DMS153 (cell line): ENCODE data around the gene GSN.

Experiments used
- DNase-seq: peaks from one replicate; lab custom pipeline; 2025; lab: John Stamatoyannopoulos, UW

Gene GSN

DNA sequence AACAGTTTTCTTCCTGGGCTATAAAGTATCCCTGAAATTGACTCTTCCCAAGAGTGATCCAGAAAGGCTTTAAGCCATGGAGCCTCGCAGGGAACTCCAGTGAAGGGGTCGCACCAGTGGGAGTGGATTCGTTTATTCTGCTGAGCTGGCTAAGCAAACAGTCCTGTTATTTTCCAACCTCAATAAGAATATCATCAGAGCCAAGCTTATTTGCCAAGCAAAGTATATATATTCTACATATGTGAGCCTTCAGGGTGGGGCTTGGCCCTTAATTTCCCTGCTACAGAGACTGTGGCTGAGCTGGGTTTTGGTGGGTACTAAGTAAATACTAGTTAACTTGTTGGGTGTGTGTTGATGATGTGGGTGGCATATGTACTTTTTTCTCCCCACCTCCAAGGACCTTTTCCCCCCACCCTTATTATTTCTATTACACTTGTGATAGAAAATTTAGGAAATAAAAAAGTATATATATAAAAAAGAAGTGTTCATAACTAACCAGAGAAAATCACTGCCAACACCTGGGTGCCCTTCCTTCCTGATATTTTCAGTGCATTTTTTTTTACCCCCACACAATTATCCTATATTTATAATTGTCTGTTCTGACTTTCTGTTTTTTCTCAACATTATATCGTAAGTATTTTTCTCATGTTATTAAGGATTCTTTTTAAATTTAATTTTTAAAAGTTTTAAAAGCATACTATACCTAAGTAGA, 5.3 kb downstream of the GSN start:
- no peak for DNase-seq

DNA sequence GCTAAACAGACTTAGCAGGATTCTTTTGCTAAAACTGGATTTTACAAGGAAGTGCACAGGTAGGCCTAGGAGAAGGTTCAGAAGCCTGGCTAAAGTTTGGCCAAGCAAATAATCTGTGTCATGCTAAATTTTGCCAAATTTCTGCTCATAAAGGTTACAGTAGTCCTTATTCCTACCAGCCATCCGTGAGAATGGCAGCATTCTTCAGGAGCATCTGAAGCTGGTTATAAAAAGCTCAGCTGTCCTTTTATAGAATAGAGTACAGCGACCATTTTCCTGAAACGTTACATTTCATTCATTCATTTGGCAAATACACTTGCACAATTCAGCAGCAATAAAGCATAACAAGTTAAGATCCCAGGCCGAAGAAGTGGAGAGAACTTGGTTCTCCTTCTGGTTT, 6.9 kb downstream of the GSN start:
- no peak for DNase-seq

- DNase-seq = no peak
These were observed 8.1 kb downstream of the GSN start for GRCh38 chr9:121275781-121276658.

- no peak for DNase-seq
These were observed 9.1 kb downstream of the GSN start for GRCh38 chr9:121277026-121277425.

DNA sequence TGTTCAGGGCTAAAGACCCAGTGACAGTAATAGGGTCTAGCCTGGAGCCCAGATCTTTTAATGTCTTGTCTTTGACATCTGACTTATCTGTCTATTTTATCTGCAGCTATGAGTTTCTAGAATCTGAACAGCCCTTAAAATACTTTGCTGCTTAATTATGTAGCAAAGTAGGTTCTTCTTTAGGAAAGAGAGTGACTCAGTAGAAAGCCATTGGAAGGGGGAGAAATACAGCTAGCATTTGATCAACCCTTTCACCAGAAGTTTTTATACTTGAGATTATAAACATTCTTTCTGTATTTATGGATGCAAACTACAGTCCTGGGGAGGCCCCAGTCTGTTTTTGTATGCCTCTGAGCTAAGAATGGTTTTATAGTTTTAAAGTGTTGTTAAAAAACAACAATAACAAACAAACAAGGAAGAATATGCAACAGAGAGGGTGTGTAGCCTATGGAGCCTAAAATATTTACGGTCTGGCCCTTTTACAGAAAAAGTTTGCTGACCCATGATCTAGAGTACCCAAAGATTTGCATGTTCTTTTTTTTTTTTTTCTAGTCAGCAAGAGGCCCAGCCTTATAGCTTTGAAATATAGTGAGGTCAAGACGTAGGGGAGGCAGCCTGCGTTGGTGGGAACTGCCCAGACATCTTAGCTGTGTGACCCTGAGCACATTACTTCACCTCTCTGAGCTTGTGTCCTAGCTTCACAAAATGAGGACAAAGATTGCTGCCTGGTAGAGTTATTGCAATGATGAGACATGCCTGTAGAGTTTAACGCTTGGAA, 9.7 kb downstream of the GSN start:
- DNase-seq = no peak

DNA sequence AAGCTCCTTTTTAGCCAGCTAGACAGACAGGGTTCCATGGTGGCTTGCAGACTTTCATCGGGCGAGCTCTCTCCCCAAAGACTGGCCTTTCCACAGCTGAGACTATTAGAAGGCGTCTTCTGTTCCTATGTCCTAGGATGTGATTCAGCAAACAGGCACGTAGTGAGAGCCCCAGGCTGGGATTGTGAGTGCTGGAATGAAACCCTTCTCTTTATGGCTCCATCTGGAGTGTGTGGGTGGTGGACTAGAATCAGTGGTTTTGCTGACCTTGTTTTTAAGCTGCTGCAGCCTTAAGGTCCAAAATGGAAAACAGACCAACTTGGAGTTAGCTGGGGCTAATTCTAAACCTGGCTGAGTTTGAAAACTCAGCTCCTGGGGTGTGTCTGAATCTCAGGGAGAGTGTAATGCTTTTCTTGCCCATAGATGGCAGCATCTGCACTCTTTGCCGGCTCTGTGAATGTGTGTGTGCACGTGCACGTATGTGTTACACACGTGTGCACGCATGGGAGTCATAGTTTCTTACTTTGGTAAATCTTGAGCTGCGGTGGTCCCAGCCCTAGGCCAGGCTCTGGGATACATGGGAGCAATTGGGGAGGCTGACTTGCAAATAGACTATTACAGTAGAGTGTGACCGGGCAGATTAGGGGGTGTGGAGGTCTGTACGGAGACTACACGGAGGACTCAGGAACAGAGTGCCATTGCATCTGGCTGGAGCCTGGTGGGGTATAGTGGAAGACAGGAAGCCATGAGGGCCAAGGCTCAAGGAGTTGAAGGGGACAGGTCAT, 10.7 kb downstream of the GSN start:
- DNase-seq = peak; percentile 47

DNA sequence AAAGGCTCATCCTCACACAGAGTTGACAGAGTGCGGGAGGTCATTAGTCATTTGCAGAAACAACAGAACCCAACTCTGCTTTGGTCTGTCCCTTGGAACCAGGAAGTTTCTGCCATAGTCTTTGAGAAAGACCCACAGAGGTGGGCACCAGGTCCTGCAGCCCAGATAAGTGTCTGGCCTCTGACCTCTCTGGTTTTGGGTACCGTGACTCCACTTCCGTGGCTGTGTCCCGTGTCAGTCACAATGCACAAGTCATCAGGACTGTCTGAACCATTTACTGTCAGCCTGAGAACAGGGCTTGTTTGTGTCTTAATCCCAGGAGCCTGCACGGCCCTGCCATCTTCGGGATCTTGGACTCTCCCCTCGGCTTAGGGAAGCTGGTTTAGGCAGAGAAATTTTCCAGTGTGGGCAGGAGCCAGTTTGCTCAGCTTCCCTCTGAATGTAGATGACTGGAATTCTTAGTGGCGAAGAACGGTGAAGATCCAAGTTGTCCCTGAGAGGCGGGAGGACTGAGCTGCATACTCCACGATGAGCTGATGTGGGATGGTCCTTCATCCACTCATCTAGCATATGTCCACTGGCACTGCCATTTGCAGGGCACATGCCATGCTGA, 11.9 kb downstream of the GSN start:
- no peak for DNase-seq

DNA sequence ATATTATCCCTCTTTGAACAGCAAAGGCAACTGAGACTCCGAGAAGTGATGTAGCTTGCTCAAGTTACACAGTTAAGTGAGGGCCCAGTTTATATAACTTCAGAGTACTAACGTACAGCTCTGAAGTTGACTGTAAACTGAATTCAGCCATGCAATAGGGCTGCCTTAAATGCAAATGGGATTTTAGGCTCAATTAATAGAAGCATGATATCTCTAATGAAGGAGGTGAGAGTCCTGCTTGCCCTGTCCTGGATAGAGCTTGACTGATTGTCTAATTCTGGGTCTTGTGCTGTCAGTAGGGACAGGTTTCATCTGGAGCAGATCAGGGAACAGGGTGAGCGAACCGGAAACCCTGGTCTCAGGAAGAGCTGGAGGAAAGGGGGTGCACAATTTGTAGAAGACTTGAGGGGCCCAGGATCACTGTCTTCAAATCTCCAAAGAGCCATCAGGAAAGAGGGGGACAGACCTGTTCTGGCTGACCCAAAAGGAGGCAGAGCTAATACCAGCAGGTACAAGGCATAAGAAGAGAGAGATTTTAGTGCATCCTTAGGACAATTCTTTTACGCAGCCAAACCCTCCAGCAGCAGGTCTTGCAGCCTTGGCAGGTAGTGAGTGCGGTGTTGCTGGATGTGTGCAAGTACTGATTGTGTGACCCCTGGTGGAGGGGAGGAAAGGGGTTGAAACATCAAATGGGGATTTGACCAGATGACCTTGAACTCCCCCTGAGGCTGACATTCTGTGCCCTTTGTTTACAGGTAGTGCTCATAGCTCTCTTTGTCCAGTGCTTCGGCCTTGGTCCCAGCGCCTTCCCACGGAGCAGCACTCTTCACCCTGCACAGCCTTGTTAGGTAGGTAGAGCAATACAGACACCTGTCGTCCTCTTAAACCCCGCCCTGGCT, 13.0 kb downstream of the GSN start:
- DNase-seq = no peak

- DNase-seq = peak; percentile 92
These were observed 13.8 kb downstream of the GSN start for GRCh38 chr9:121281614-121282276.

- DNase-seq = no peak
These were observed 14.5 kb downstream of the GSN start for GRCh38 chr9:121282277-121283079.

- DNase-seq = no peak
These were observed 15.1 kb downstream of the GSN start for GRCh38 chr9:121283080-121283398.

DNA sequence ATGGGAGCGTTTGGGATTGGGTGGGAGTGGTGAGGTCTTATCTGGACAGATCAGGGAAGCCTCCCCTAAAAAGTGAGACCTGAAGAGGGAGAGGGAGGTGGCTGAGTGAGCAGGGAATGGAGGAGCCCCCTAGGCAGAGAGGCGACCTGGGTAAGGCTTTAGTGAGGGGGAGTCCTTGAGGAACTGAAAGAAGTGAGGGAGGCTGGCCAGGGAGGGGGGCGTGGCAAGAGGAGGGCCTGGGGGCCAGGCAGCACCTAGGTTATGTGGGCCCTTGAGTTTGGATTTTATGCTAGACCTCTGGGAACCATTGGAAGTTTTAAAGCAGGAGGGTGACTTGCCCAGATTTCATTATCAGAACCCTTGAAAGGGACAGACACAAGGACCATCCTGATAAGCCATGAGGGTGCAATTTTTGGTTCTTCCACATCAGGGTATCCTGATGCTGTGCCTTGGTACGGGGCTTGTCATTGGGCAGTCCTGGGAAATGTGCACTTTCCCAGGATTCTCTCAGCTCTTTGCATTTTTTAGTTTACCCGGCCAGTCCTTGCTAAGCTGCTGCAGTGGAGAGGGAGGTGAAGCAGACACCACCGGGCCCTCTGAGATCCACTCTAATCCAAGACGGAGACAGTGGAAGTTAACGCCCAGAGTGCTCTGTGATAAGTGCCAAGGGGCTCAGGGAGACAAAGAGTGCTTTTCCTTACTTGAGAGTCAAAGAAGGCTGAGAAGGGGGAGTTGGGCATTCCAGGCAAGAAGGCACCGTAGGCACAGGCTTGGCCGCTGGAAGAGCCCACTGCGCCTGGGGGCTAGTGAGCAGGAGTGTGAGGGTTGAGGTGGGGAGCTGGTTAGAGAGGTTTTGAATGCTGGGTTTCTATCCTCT, 16.1 kb downstream of the GSN start:
- DNase-seq = no peak

GRCh38 chr9:121284733-121285451, 16.9 kb downstream of the GSN start:
- no peak for DNase-seq

DNA sequence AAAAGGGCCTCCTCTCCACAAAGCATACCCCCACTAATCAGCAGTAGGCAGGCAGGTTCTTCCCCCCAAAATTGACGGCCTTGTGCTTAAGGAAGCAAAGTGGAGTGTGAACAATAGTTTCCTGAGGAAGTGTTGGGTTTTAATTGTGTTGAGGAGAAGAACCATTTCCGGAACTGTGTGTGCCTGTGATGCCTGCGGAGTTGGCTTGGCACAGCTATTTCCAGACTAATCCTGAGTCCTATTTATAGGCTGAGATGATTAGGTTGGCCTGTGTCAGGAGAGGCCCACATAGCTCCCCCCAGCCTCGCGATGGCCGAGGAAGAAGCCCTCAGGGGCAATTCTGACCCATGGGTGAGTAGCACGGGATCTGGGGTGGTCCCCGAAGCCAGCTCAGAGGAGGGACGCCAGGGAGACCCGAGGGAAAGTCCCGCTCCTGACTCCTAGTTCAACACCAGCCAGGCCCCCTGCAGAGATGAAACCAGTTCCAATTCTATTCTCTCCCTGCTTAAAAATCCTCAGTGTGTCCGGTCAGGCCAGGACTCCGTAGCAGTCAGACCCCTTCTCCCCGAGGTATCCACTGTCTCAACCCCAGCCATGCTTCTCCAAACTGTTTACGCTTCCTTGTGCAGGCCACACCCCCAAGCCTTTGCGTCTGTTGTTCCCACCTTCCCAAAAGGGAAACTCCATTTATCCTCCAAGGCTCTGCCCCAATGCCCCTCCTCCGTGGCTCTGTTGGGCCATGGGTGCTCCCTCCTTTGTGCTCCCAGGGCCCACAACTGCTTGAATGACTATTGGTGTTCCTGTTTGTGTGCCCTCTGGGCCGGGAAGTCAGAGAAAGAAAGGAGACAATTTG, 18.1 kb downstream of the GSN start:
- peak; percentile 59 for DNase-seq

GRCh38 chr9:121286688-121286972, 18.7 kb downstream of the GSN start:
- DNase-seq = no peak

DNA sequence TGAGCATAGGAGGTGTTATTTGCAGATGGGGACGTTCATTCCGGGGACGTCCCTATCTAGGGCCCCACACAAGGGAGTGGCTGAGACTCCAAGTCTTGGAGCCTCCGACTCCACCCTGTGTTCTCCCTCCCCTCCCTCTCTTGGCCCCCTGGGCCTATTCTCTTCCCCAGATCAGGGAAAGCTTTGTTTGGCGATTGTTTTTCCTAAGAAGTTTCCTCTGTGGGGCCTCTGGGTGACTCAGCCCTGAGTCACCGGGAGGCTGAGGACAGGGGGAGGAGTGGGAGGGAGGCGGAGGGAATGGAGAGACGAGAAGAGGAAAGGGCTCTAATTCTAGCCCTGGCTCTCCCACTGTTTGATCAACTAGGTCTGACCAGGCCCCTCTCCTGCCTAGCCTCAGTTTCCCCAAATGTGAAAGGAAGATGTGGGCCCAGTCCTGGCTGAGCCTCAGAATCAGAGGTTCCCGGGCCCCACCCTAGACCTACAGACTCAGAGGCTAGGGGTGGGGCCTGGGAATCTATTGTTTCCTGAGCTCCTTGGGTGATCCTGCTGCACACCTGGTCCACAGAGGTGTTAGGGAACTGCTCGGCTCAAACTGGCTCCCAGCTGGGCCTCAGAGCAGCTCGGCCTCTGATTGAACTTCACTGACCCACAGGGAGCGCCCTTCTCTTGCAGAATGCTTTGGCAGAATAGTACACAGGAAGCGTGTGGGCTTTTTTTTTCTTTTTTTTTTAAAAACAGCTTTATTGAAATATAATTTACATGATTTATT, 19.2 kb downstream of the GSN start:
- DNase-seq = peak; percentile 75
